ENCODE data around the gene WBP1.

Gene WBP1

GRCh38 chr2:74486141-74486540, 27.9 kb downstream of the WBP1 start:
- no peak for DNase-seq

DNA sequence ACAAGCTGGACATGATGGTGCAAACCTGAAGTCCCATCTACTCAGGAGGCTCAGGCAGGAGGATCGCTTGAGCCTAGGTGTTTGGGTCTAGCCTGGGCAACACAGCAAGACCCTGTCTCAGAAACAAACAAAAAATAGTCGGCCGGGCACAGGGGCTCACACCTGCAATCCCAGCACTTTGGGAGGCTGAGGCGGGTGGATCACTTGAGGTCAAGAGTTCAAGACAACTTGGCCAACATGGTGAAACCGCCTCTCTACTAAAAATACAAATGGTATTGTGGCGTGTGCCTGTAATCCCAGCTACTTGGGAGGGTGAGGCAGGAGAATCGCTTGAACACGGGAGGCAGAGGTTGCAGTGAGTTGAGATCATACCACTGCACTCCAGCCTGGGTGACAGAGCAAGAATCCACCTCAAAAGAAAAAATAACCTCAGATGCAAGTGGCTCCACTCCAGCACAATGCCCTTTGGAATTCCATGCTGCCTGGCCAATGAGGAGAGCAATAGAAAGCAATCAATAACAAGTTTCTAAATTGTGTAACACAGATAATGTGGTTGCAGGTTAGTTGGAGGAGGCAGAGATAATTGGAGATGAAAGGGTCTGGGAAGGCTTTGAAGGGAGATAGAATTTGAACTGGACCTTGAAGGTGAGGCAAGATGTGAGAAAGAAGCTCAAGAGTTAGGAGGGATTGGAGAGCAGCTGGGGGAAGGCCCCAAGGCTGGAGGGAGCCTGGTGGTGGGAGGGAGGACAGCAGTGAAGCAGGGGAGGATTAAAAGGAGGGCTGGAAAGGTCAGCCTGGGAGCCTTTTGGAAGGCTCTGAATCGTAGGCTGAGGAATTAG, 30.6 kb downstream of the WBP1 start:
- no peak for DNase-seq

GRCh38 chr2:74489906-74490305, 31.7 kb downstream of the WBP1 start:
- no peak for DNase-seq

DNA sequence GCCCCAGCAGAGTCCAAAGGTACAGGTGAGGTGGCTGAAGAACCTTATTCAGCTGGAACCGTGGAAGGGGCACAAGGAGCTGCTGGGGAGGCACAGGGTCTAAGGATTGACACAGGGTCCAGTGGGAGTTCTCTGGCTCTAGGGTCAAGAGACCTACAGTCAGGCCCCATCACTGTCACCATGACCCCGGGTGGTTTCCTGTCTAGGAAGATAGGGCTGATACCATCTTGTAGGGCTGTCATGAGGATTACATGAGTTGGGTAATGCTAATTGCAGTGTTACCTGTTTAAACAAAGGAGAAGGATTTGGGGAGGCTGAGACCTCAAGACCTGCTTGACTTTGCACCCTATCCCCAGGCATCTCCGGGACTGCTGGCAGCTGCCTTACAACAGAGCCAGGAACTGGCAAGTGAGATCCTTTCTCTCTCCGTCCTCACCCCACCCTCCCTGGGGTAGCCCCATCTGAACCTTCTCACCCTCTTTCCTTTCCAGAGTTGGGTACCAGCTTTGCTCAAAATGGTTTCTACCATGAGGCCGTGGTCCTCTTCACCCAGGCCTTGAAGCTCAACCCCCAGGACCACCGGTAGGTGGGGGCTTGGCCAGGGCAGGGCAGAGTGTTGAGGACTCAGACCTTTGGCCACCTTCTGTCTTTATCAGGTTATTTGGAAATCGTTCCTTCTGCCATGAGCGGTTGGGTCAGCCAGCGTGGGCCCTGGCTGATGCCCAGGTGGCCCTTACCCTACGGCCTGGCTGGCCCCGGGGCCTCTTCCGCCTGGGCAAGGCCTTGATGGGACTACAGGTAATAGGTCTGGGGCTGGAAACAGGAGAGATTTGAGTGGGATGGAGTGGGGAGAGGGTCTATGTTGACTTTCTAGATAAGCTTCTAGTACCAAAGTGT, 33.7 kb downstream of the WBP1 start:
- DNase-seq: no peak

- no peak for DNase-seq
Measured at GRCh38 chr2:74493546-74493945, 35.3 kb downstream of the WBP1 start.

GRCh38 chr2:74495440-74495839, 37.2 kb downstream of the WBP1 start:
- no peak for DNase-seq

DNA sequence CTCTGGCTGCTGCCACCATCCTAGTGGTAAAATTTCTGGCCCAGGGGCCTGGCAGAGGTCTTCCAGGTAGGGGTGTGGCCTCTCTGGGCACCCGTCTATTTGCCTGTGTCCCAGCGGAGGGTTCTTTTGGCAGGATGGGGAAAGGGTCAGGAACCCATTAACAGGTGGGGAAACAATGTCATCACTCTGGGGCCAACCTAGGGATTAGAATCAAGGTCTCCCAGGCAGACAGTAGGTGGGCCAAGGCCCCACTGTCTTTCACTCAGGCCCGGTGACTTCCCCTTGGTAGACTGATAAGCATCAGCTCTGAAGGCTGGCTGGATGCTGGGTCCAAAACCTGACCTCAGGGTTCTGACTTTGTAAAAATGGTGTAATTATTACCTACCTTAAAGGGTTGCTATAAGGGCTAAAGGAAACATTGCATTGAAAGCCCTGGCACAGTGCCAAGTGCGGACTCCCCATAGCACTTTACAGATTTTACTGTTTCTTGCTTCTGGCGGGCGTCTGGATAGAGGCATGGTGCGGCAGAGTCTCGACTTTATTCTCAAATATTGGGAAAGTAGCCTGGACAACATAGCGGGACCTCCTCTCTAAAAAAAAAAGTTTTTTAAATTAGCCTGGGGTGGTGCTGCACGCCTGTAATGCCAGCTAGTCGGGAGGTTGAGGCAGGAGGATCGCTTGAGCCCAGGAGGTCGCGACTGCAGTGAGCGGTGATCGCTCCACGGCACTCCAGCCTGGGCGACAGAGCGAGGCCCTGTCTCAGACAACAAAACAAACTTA, 38.9 kb downstream of the WBP1 start:
- no peak for DNase-seq

- no peak for DNase-seq
Measured at GRCh38 chr2:74497777-74498499, 39.7 kb downstream of the WBP1 start.

- DNase-seq: no peak
Measured at GRCh38 chr2:74498500-74499266, 40.4 kb downstream of the WBP1 start.

- no peak for DNase-seq
Measured at GRCh38 chr2:74499267-74499939, 41.2 kb downstream of the WBP1 start, which contains the start of gene LBX2. Gene LBX2, minus strand, starts transcription at chr2:74499603. Its CDS starts 66 bp downstream, at chr2:74499537.

DNA sequence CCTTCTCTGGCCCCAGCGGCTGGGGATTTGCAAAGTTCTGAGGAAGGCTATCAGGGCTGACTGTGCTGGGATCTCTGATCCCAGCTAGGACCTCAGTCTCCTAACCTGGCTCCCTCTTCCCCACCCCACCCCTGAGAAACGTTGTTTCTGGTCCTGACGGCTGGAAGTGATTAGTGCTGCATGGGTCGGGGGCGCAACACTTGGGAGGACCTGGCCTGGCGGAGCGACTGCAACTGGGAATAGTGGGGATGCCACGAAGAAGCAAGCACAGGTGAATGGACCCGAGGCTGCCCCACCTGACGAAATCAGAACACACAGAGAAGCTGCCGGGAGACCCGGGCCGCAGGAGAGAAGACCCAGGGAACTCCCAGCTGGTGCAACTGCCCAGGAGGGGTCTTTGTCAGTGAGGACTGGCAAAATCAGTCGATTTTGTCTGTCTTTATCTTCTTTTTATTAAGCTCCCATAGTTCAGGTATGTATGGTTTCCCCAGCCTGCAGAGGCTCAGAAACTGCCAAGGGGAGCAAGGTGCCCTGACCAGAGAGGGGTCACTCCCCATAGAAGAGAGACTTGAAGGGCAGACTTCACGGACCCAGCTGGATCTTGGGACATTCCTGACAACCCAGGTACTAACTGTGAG, 41.8 kb downstream of the WBP1 start:
- no peak for DNase-seq

DNA sequence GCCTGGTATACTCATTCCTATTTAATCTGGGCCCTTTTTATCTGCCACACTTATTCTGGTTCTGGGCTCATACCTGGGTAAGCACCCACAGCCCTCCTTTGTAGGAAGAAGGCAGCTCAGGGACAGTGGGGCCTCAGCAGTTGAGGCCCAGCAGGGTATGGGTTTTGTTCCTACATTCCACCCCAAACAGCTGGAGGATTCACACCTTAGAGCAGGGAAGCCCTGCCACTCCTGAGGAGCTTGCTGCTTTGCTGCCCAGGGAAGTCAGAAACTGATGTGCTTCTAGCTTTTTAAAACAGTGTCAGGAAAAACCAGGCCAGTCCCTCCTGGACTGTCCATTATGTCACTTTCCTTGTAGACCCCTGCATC, 42.3 kb downstream of the WBP1 start:
- DNase-seq: no peak

DNA sequence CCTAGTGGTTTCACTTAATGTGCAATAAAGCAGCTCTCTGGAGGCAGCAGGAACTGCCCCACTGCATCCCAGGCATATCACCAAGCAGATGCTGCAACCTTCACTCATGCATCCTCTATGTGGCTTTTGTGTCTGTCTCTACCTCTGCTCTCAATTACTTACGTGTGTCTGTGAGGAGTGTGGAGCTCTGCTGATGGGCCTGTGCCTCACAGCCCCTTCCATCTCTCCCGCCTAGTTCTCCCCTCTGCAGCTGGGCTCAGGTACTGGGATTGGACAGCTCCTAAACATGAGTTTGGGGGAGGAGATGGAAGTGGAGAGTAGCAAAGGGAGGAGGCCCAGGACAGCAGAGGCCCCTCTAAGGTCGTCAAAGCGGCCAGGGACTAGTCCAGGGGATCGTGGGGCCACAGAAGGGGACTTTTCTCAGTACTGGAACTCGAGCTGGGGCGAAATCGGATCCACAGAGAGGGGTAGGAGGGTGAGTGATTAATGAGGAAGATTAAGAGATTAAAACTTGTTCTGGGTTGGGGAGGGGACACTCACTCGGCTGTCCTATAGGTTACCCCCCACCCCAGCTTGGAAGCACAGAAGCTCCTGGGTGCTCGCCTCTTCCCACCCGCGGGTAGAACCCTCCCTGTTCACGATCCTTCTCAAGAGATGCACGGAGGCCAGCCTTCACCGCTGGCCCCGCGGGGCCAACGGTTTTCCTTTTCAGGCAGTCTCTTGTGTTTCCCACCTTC, 43.3 kb downstream of the WBP1 start:
- no peak for DNase-seq

DNA sequence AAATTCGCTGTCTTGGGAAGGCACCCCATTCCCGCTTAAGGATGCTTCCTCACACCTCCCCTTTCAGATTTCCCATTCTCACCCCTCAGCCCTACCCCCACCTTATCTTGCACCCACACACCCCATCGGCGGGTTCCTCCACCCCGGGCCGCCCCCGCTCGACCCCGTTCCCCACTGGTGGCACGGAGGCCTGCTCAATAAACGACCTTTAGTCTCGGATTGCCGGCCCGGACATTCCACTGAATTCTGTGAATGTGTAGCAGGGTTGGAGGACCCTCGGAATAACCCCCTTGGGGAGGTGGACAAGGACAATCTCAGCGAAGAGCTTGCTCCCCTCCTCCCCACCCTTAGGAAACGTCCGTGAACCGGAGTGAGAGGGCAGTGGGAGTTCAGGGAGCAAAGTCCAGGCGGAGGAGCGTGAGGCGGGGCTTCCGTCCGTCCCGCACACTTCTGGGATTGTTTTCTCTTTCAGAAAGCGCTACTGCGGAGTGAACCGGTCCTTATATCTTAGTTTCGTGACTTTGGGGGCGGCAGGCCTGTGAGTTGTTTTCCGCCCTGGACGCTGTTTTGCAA, 44.0 kb downstream of the WBP1 start:
- DNase-seq: no peak

DNA sequence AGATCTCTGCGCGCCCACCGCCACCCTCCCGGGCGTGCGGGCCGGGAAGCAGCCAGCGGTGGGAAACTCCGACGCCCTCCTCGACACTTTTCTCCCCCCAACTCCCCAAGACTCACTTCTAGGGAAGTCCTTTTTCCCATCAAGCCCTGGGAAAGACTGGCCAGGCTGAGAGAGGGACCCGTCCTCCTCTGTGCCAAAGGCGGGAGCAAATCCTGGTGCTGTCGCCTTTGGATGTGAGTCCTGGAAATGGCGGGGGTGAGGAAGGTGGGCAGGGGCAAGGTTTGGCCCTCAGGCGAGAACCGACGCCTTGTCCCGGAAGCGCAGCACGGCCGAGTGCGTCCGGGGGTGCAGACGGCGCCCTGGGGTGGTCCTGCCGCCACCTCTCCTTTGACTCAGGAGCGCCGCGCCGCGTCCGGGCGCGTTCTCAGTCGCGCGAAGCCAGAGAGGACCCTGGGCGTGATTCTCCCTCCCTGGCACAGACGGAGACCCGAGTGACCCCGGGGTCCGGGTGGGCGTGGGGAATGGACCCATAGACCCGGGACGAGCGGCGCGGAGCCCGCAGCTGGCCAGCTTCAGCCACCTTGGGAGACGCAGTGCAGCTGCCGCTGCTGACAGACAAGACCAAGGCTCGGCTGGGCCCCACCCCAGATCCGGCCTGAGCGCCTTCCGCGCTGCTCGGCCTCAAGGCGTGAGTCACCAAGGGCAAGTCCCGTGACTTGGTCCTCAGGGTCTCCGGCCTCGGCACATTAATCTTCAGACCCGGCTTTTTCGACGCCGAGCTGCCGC, 44.7 kb downstream of the WBP1 start:
- DNase-seq: no peak

GRCh38 chr2:74503506-74504475, 45.6 kb downstream of the WBP1 start:
- no peak for DNase-seq

GRCh38 chr2:74504591-74504990, 46.4 kb downstream of the WBP1 start:
- no peak for DNase-seq
